GM10266 (cell line): ENCODE measurements around the gene ILF3.
"Not testable (repeated sequence)": the region's sequence is repeated elsewhere in the genome, so short reads cannot be mapped to it uniquely, and the experiment has no call there.

Experiments
- DNase-seq: peaks from one replicate; pipeline ENCODE4 v3.0.0; 2012; ENCODE audit errors: extremely low spot score
- CTCF ChIP-seq: IDR thresholded peaks from 2 replicates; pipeline ENCODE4 v1.5.1; 2012; ENCODE audit warnings: mild to moderate bottlenecking, low read depth; ENCODE audit not compliant: control insufficient read depth, insufficient read depth; ENCODE audit errors: missing control alignments

ILF3 gene

GRCh38 chr19:10662384-10663251, 8.5 kb downstream of the ILF3 start:
- no peak for DNase-seq
- TF ChIP-seq CTCF, result no peak

GRCh38 chr19:10663252-10663563, 9.1 kb downstream of the ILF3 start:
- DNase-seq, result not testable (repeated sequence)

GRCh38 chr19:10667867-10668266, 13.7 kb downstream of the ILF3 start:
- no peak for DNase-seq
- no peak for TF ChIP-seq CTCF

- DNase-seq, result no peak
- TF ChIP-seq CTCF, result no peak
Measured at GRCh38 chr19:10669246-10669645, 15.1 kb downstream of the ILF3 start.

GRCh38 chr19:10670182-10670581, 16.0 kb downstream of the ILF3 start:
- no peak for DNase-seq
- no peak for TF ChIP-seq CTCF

GRCh38 chr19:10670876-10671804, 17.0 kb downstream of the ILF3 start:
- no peak for TF ChIP-seq CTCF
- DNase-seq, result no peak

GRCh38 chr19:10671922-10672321, 17.8 kb downstream of the ILF3 start:
- not testable (repeated sequence) for DNase-seq

- not testable (repeated sequence) for DNase-seq
Measured at GRCh38 chr19:10675214-10675613, 21.1 kb downstream of the ILF3 start.
